HepG2 (cell line): ENCODE data around the gene SIGLEC8.

Experiments
- ATF3 ChIP-seq: sonication (generic); formaldehyde crosslinking; IDR thresholded peaks from 2 replicates; pipeline ENCODE4 v1.4.0; 2020; ENCODE audit warnings: missing genetic modification reagents
- ZSCAN29 ChIP-seq: sonication (generic); formaldehyde crosslinking; conservative IDR thresholded peaks from 2 replicates; pipeline ENCODE4 v1.4.0; 2020; ENCODE audit warnings: mild to moderate bottlenecking, missing genetic modification reagents

- TF ChIP-seq ZSCAN29: no peak
- TF ChIP-seq ATF3 (CRISPR knock-in tag): no peak
These were observed 39.5 kb downstream of the SIGLEC8 start for GRCh38 chr19:51418707-51419106.
